Measurements from ENCODE around the gene NKAIN2. TPM values are rescaled to one million over a fixed set of nuclear protein-coding genes. Genes with fewer than 3 reads are reported as not detected.
"Not testable (repeated sequence)": the region's sequence is repeated elsewhere in the genome, so short reads cannot be mapped to it uniquely, and the experiment has no call there.

NKAIN2 gene
- total RNA-seq, 3 donors from 2014 or later (not counting 1 experiment from before 2014, with no cell fraction given): 0.45 TPM; not detected in 2

DNA sequence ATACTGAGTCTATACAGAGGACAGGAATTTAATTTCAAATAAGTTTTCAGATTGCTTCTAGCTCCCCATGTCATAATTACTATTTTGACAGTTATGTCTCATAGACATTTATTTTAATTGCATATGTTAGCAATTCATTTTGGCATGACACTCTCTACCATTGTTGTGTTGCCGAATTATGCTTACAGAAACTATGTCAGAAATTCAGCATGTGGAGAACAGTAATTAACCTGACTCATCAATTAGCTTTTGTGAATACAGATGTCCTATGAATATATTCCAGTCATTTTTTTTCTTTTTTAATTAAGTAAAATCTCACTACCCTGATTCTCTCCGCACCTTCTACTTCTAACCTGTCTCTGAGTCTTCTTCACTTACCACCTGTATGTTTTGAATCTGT is 105.1 kb downstream of the NKAIN2 start:
- H3K36me3 Mint-ChIP-seq: no peaks in the 10 kb centered on the region
- H3K4me1 Mint-ChIP-seq: no peaks in the 10 kb centered on the region
- Histone ChIP-seq H3K27me3 (ENCODE audit: control insufficient read depth, insufficient read depth, low read length) (no peaks in the 10 kb centered on the region), H3K4me3 (ENCODE audit: low read length) (no peak overlapping the region), H3K9me3 (ENCODE audit: control insufficient read depth, insufficient read depth, low read length) (no peaks in the 10 kb centered on the region), H3K27ac (ENCODE audit: low read length) (no peak overlapping the region), H3K4me1 (ENCODE audit: control insufficient read depth, insufficient read depth, low read length) (no peaks in the 10 kb centered on the region), H3K36me3 (ENCODE audit: control insufficient read depth, insufficient read depth, low read length) (no peaks in the 10 kb centered on the region)
- H3K9me3 Mint-ChIP-seq: peaks cover 3 to 5% of the 10 kb centered on the region in 2 donors
- TF ChIP-seq, protein P1, sequence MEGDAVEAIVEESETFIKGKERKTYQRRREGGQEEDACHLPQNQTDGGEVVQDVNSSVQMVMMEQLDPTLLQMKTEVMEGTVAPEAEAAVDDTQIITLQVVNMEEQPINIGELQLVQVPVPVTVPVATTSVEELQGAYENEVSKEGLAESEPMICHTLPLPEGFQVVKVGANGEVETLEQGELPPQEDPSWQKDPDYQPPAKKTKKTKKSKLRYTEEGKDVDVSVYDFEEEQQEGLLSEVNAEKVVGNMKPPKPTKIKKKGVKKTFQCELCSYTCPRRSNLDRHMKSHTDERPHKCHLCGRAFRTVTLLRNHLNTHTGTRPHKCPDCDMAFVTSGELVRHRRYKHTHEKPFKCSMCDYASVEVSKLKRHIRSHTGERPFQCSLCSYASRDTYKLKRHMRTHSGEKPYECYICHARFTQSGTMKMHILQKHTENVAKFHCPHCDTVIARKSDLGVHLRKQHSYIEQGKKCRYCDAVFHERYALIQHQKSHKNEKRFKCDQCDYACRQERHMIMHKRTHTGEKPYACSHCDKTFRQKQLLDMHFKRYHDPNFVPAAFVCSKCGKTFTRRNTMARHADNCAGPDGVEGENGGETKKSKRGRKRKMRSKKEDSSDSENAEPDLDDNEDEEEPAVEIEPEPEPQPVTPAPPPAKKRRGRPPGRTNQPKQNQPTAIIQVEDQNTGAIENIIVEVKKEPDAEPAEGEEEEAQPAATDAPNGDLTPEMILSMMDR (IDR thresholded peaks at IDR 0.05): no peak
- no peak overlapping the region for H3K27ac Mint-ChIP-seq
- WGBS (ENCODE audit: insufficient coverage): 98% methylated on average over 2 of the region's 2 CpGs
- no peaks in the 10 kb centered on the region for H3K27me3 Mint-ChIP-seq (ENCODE audit: low read depth in 2 of 2)
- no peak for ATAC-seq
- no peak for DNase-seq
- no peak overlapping the region for H3K4me3 Mint-ChIP-seq
- intact Hi-C loops (cut with micrococcal nuclease): no loop called here

GRCh38 chr6:123909989-123910388 is 106.3 kb downstream of the NKAIN2 start:
- no peaks in the 10 kb centered on the region for H3K27me3 ChIP-seq (ENCODE audit: control insufficient read depth, insufficient read depth, low read length)
- peaks cover 6 to 9% of the 10 kb centered on the region in 2 donors for H3K9me3 Mint-ChIP-seq
- H3K27ac ChIP-seq (ENCODE audit: low read length): no peak overlapping the region
- H3K36me3 Mint-ChIP-seq: no peaks in the 10 kb centered on the region
- H3K27ac Mint-ChIP-seq: no peak overlapping the region
- no peak overlapping the region for H3K4me3 Mint-ChIP-seq
- no peak overlapping the region for H3K4me3 ChIP-seq (ENCODE audit: low read length)
- DNase-seq: no peak
- ATAC-seq: no peak
- H3K27me3 Mint-ChIP-seq (ENCODE audit: low read depth in 2 of 2): no peaks in the 10 kb centered on the region
- H3K4me1 Mint-ChIP-seq: no peaks in the 10 kb centered on the region
- TF ChIP-seq, protein P1 (IDR thresholded peaks at IDR 0.05): no peak
- H3K9me3 ChIP-seq (ENCODE audit: control insufficient read depth, insufficient read depth, low read length): no peaks in the 10 kb centered on the region
- intact Hi-C loops (cut with micrococcal nuclease): no loop called here
- no CpG with 5 or more reads among the region's 2 CpGs for WGBS (ENCODE audit: insufficient coverage)
- no peaks in the 10 kb centered on the region for H3K36me3 ChIP-seq (ENCODE audit: control insufficient read depth, insufficient read depth, low read length)
- no peaks in the 10 kb centered on the region for H3K4me1 ChIP-seq (ENCODE audit: control insufficient read depth, insufficient read depth, low read length)

DNA sequence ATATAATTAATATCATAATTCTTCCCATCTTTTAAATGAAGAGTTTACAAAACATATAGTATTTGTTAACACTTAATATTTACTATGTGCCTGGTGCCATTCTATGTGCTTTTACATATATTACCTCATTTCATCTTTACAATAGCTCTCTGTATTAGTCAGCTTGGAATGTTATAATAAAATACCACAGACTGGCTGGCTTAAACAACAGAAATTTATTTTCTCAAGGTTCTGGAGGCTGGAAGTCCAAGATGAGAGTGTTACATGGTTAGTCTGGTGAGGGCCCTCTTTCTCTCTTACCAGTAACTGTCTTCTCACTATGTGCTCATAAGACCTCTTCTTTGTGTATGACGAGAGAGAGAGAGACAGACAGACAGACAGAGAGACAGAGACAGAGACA is 110.2 kb downstream of the NKAIN2 start:
- no peaks in the 10 kb centered on the region for H3K36me3 ChIP-seq (ENCODE audit: control insufficient read depth, insufficient read depth, low read length)
- Mint-ChIP-seq H3K27ac (no peak overlapping the region), H3K27me3 (ENCODE audit: low read depth in 2 of 2) (no peaks in the 10 kb centered on the region), H3K4me1 (no peaks in the 10 kb centered on the region), H3K9me3 (peaks cover 10 to 11% of the 10 kb centered on the region in 2 donors), H3K4me3 (no peak overlapping the region), H3K36me3 (no peaks in the 10 kb centered on the region)
- no peaks in the 10 kb centered on the region for H3K4me1 ChIP-seq (ENCODE audit: control insufficient read depth, insufficient read depth, low read length)
- TF ChIP-seq, protein P1 (IDR thresholded peaks at IDR 0.05): no peak
- no peak overlapping the region for H3K27ac ChIP-seq (ENCODE audit: low read length)
- no peaks in the 10 kb centered on the region for H3K9me3 ChIP-seq (ENCODE audit: control insufficient read depth, insufficient read depth, low read length)
- 81% methylated on average over 1 of the region's 1 CpG for WGBS (ENCODE audit: insufficient coverage)
- intact Hi-C loops (cut with micrococcal nuclease): no loop called here
- no peaks in the 10 kb centered on the region for H3K27me3 ChIP-seq (ENCODE audit: control insufficient read depth, insufficient read depth, low read length)
- ATAC-seq: no peak
- DNase-seq: no peak
- no peak overlapping the region for H3K4me3 ChIP-seq (ENCODE audit: low read length)

DNA sequence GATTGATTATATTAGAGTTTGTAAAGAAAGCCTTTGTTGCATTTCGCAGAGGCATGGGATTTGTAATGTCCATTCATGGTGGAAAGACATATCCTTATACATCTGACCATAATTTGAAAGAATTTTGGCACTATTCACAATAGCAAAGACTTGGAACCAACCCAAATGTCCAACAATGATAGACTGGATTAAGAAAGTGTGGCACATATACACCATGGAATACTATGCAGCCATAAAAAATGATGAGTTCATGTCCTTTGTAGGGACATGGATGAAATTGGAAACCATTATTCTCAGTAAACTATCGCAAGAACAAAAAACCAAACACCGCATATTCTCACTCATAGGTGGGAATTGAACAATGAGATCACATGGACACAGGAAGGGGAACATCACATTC is 119.7 kb downstream of the NKAIN2 start:
- H3K27me3 ChIP-seq (ENCODE audit: control insufficient read depth, insufficient read depth, low read length); ATAC-seq; H3K36me3 Mint-ChIP-seq; H3K36me3 ChIP-seq (ENCODE audit: control insufficient read depth, insufficient read depth, low read length); H3K9me3 Mint-ChIP-seq; H3K27me3 Mint-ChIP-seq (ENCODE audit: low read depth in 2 of 2); H3K27ac ChIP-seq (ENCODE audit: low read length); H3K4me3 Mint-ChIP-seq; intact Hi-C loops (cut with micrococcal nuclease); H3K4me3 ChIP-seq (ENCODE audit: low read length); H3K27ac Mint-ChIP-seq; DNase-seq; H3K4me1 ChIP-seq (ENCODE audit: control insufficient read depth, insufficient read depth, low read length); H3K9me3 ChIP-seq (ENCODE audit: control insufficient read depth, insufficient read depth, low read length); H3K4me1 Mint-ChIP-seq: not testable (repeated sequence)
- WGBS (ENCODE audit: insufficient coverage): no CpG with 5 or more reads among the region's 3 CpGs
